GM12872 (cell line): ENCODE results near the gene ANXA3.

Experiments
- TF ChIP-seq, protein P1 (sequence below): IDR thresholded peaks from 3 replicates; pipeline ENCODE4 v1.5.1; 2011; ENCODE audit warnings: low read depth, mild to moderate bottlenecking, low read length, moderate library complexity; ENCODE audit not compliant: insufficient read depth

Gene ANXA3

DNA sequence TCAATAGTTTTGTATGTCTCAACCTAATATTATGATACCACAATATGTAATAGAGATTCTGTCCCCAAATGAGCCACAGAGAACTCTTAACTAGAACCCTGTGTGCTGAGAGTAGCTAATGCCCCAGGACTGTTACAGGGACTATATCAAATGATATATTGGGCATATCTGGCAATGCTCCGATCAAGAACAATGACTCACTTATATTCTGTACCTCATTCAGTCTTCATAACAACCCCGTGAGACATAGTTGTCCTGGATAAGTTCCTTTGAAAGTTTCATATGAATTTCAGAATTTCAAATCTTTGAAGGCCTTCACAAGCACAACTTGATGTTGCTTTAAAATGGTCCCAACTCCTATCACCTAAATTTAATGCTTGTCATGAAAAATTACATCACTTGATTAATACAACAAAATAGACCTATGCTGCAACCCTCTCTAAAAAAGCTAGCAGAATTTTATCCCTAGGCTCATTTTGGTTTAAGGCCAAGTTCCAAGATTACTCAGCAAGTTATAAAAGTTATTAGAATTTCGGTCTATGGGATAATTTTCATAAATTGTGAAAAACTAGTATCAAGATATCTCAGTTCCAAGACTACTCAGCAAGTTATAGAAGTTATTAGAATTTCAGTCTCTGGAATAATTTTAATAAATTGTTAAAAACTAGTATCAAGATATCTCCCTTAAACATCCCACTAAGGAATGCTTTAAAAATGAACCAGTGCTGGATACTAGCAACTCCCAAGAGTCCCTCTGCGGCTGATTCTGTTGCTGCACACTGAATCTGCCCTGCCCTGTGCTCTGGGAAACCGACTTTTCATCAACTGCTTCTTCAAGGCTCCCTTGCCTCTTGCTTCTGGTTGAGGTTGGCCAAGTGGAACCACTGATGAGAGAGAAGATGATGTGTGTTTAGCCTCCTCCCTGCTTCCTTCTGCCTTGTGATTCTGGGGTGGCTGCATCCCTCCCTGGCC, 6.0 kb upstream of the ANXA3 start:
- TF ChIP-seq, protein P1, sequence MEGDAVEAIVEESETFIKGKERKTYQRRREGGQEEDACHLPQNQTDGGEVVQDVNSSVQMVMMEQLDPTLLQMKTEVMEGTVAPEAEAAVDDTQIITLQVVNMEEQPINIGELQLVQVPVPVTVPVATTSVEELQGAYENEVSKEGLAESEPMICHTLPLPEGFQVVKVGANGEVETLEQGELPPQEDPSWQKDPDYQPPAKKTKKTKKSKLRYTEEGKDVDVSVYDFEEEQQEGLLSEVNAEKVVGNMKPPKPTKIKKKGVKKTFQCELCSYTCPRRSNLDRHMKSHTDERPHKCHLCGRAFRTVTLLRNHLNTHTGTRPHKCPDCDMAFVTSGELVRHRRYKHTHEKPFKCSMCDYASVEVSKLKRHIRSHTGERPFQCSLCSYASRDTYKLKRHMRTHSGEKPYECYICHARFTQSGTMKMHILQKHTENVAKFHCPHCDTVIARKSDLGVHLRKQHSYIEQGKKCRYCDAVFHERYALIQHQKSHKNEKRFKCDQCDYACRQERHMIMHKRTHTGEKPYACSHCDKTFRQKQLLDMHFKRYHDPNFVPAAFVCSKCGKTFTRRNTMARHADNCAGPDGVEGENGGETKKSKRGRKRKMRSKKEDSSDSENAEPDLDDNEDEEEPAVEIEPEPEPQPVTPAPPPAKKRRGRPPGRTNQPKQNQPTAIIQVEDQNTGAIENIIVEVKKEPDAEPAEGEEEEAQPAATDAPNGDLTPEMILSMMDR: no peak

DNA sequence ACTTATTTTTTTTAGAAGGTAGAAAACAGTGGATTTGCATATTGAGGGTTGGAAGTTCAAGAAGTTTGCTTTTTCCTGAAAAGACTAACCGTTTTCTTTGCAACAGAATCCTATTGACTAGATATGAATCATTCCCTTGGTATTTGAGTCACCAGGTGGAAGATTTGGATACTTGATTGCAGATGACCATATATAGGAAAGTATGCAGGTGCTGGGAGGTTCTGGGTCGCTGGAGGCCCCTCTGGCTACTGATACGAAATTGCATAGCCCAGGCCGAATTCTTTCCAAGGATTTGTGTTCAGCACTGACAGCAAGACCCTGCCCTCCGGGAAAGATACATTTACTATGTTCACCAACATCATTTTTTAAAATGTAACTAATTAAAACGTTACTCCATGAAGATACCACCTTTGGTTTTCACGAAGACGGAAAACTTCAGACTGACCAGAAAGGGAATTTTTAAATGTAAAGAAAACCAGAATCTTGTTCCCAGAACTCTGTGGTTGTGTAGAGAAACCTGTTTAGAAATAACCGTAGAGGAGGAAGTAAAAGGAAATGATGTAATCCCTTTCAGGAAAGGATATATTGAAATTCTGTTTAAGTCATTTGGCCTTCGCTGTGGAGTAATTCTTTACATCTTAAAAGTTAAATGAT, 946 bp downstream of the ANXA3 start:
- TF ChIP-seq, protein P1: no peak

DNA sequence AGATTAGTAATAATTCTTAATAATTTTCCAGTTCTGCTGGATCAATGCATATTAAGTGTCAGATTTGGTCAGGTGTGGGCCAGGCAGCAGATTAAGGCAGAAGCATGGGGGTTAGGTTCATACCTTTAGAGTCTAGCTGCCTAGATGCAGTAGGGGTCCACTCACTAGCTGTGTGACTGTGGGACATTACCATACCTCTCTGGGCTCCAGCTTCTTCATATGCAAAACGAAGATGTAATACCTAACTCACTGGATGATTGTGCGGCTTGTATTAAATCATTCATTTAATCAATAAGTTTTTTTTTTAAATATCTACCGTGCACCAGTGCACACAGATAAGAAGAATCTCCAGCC, 1.4 kb downstream of the ANXA3 start:
- TF ChIP-seq, protein P1: no peak

DNA sequence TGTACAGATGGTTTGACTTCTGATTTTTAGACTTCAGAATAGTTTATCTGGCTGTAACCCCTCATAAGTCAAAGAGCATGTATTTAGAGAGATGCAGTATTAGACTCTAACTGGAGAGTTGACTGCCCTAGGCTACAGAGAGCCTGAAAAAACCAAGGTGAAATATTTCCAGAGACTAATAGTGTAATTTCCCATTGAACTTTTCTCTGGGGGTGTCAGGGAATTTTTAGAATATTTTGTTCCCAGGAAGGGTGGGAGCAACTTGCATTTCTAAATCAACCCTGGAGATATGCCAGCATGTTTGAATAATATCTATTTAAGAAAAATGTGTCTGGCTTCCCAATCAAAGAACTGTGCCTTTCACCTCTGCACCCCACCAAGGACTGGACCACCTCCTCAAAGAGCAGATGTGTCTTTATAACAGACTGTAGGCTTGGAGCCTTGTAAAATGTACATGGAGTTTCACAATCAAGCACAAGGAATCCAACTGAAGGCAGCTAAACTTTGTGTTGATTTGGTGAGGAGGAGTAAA, 2.0 kb downstream of the ANXA3 start:
- TF ChIP-seq, protein P1: no peak

DNA sequence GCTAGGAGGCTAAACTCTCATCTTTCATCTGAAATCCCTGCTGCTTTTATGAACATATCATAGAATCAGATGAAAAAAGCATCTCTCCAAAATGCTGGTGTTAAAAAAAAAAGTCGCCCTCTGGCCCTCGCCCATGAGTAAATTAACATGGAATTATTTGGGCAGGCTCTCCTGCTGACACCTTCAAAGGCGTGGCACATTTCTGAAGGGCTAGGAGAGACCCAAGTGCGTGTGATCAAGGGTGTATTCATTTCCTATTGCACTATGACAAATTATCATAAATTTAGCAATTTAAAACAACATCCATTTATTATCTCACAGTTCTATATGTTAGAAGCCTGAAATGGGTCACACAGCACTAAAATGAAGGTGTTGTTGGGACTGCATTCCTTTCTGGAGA, 5.1 kb downstream of the ANXA3 start:
- TF ChIP-seq, protein P1: no peak

DNA sequence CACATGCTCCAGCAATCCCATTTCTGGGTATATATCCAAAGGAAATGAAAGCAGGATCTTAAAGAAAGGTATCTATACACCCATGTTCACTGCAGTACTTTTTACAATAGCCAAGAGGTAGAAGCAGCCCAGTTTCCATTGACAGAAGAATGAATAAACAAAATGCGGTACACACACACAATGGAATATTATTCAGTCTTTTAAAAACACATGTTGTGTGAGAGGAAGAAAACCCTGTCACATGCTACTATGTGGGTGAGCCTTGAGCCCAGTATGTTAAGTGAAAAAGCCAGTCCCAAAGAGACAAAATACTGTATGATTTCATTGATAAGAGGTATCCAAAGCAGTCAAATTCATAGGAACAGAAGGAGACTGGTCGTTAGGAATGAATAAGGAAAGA, 6.3 kb downstream of the ANXA3 start:
- TF ChIP-seq, protein P1: no peak

DNA sequence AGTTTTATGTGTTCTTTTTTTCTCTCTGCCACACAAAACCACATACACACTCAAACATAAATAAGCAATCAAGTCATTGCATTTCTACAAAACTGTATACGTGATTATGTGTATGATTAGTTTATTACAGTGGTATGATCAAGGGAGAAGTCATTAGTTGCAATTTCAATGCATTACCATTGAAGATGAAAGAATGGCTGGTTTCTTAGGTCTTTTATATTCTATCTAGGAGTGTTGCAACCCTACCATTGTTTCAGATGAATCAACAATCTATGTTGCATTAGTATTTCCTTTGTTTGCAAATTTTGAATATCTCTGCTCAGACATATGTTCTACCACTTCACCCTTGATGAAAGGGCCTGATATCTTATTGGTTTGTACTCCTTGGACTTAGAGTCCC, 6.8 kb downstream of the ANXA3 start:
- TF ChIP-seq, protein P1: no peak
